H1 (cell line): ENCODE results near the gene COL6A1. TPM values are rescaled to one million over a fixed set of nuclear protein-coding genes. Genes with fewer than 3 reads are reported as not detected.

Experiments
- CTCF ChIA-PET: fragments of 300-600 bp; sonication (Branson Sonifier 250); formaldehyde crosslinking; loops from one replicate; lab custom pipeline; 2021; ENCODE audit not compliant: partially characterized antibody; lab: Charles Lee
- POLR2A ChIA-PET: fragments of 300-600 bp; sonication (Branson Sonifier 250); formaldehyde crosslinking; loops from one replicate; lab custom pipeline; 2021; ENCODE audit warnings: inconsistent platforms; ENCODE audit not compliant: partially characterized antibody; lab: Charles Lee
- DNase-seq, 2 experiments: peaks; one replicate each; pipeline versions ENCODE4 v3.0.0 to v3.0.0-alpha.2; 2010 to 2022; ENCODE audit warnings: low spot score in 2 of 2, low read depth in 1 of 2, mixed read lengths in 1 of 2
- FAIRE-seq: peaks from 2 replicates; lab custom pipeline; 2011; peaks lifted over from hg19 to GRCh38; lab: Jason Lieb, UNC
- H2AFZ ChIP-seq: 2 replicates; pipeline ENCODE4 v1.8.1; 2012; ENCODE audit warnings: low read length, inconsistent platforms
- H2AK5ac ChIP-seq: 2 replicates; pipeline ENCODE4 v1.6.1; 2013; ENCODE audit warnings: low read depth, low read length
- H2BK120ac ChIP-seq: replicated peaks from 2 replicates; pipeline ENCODE3; 2013; ENCODE audit warnings: low read depth, low read length, inconsistent platforms
- H2BK12ac ChIP-seq: 2 replicates; pipeline ENCODE4 v1.6.1; 2013; ENCODE audit warnings: low read depth, low read length
- H2BK15ac ChIP-seq: 2 replicates; pipeline ENCODE4 v1.6.1; 2013; ENCODE audit warnings: low read length
- H2BK20ac ChIP-seq: 2 replicates; pipeline ENCODE4 v1.6.1; 2013; ENCODE audit warnings: low read length
- H2BK5ac ChIP-seq: 2 replicates; pipeline ENCODE4 v1.6.1; 2013; ENCODE audit warnings: low read depth, low read length
- H3K14ac ChIP-seq: 2 replicates; pipeline ENCODE4 v1.6.1; 2013; ENCODE audit warnings: inconsistent platforms; ENCODE audit not compliant: insufficient read length
- H3K18ac ChIP-seq: 2 replicates; pipeline ENCODE4 v1.6.1; 2013; ENCODE audit warnings: low read length; ENCODE audit errors: extremely low read depth
- H3K23ac ChIP-seq: 2 replicates; pipeline ENCODE4 v1.6.1; 2013; ENCODE audit warnings: inconsistent platforms; ENCODE audit not compliant: insufficient read length
- H3K23me2 ChIP-seq: 2 replicates; pipeline ENCODE4 v1.6.1; 2013; ENCODE audit warnings: low read depth, low read length
- H3K27ac ChIP-seq: 2 replicates; pipeline ENCODE4 v1.6.1; 2011; ENCODE audit warnings: low read depth, low read length, inconsistent platforms
- H3K27me3 ChIP-seq, 4 experiments: replicated peaks in 1 of 4; 1 replicate in 1 of 4; 2 replicates in 3 of 4; pipeline versions ENCODE4 v1.6.1 to v1.8.1; 2011 to 2013; ENCODE audit warnings: low read length in 3 of 4, mild to moderate bottlenecking in 3 of 4, inconsistent platforms in 2 of 4, mixed read lengths in 2 of 4, moderate library complexity in 1 of 4; ENCODE audit not compliant: control insufficient read depth in 3 of 4, insufficient read depth in 3 of 4; ENCODE audit errors: extremely low read depth in 1 of 4
- H3K36me3 ChIP-seq, 4 experiments: 2 replicates each; pipeline versions ENCODE4 v1.6.1 to v1.8.1; 2011 to 2013; ENCODE audit warnings: mild to moderate bottlenecking in 4 of 4, low read length in 3 of 4, moderate library complexity in 2 of 4, control low read depth in 1 of 4, inconsistent platforms in 1 of 4; ENCODE audit not compliant: insufficient read depth in 4 of 4, control insufficient read depth in 2 of 4
- H3K4ac ChIP-seq: replicated peaks from 2 replicates; pipeline ENCODE3; 2013; ENCODE audit warnings: low read length, low read depth, mixed read lengths, inconsistent platforms; ENCODE audit not compliant: insufficient read length
- H3K4me1 ChIP-seq, 4 experiments: replicated peaks in 1 of 4; 1 replicate in 1 of 4; 2 replicates in 3 of 4; pipeline versions ENCODE4 v1.6.1 to v1.8.1; 2011 to 2013; ENCODE audit warnings: low read length in 3 of 4, inconsistent platforms in 2 of 4, mixed read lengths in 1 of 4; ENCODE audit not compliant: insufficient read depth in 4 of 4, control insufficient read depth in 3 of 4
- H3K4me2 ChIP-seq, 2 experiments: 2 replicates each; pipeline versions ENCODE4 v1.6.1 to v1.8.1; 2011 to 2013; ENCODE audit warnings: low read depth in 2 of 2, low read length in 2 of 2, control low read depth in 1 of 2, inconsistent platforms in 1 of 2, mild to moderate bottlenecking in 1 of 2; ENCODE audit not compliant: insufficient read depth in 1 of 2
- H3K4me3 ChIP-seq, 4 experiments: fragments of 200-600, 300-600 bp in 1 of 4; sonication (generic), shearing (Covaris generic), sonication (Bioruptor Twin) in 1 of 4; 2 replicates each; pipeline versions ENCODE4 v1.5.1 to v1.8.1; 2011 to 2016; ENCODE audit warnings: low read length in 4 of 4, low read depth in 3 of 4, control low read depth in 2 of 4, inconsistent platforms in 2 of 4, mild to moderate bottlenecking in 2 of 4, mixed read lengths in 1 of 4, moderate library complexity in 1 of 4; ENCODE audit not compliant: insufficient read depth in 2 of 4; ENCODE audit errors: extremely low read depth in 1 of 4
- H3K56ac ChIP-seq: replicated peaks from 2 replicates; pipeline ENCODE3; 2013; ENCODE audit warnings: low read depth, mild to moderate bottlenecking, mixed read lengths, low read length, inconsistent platforms; ENCODE audit not compliant: insufficient read length
- H3K79me1 ChIP-seq: 2 replicates; pipeline ENCODE4 v1.6.1; 2013; ENCODE audit warnings: low read depth, low read length, control low read depth
- H3K79me2 ChIP-seq, 2 experiments: 2 replicates each; pipeline versions ENCODE4 v1.6.1 to v1.8.1; 2012 to 2013; ENCODE audit warnings: low read length in 2 of 2, mild to moderate bottlenecking in 2 of 2, inconsistent platforms in 1 of 2; ENCODE audit not compliant: insufficient read depth in 2 of 2, control insufficient read depth in 1 of 2
- H3K9ac ChIP-seq, 4 experiments: replicated peaks in 1 of 4; 1 replicate in 1 of 4; 2 replicates in 3 of 4; pipeline versions ENCODE4 v1.6.1 to v1.8.1; 2011 to 2013; ENCODE audit warnings: low read depth in 3 of 4, low read length in 3 of 4, control low read depth in 2 of 4, mild to moderate bottlenecking in 2 of 4, moderate library complexity in 2 of 4, inconsistent platforms in 1 of 4; ENCODE audit errors: extremely low read depth in 1 of 4
- H3K9me3 ChIP-seq, 2 experiments: 2 replicates each; pipeline versions ENCODE4 v1.6.1 to v1.8.1; 2012 to 2013; ENCODE audit warnings: mild to moderate bottlenecking in 2 of 2, moderate library complexity in 2 of 2, control low read depth in 1 of 2, inconsistent platforms in 1 of 2, low read depth in 1 of 2, low read length in 1 of 2, mixed read lengths in 1 of 2; ENCODE audit not compliant: insufficient read depth in 2 of 2
- H4K20me1 ChIP-seq, 2 experiments: replicated peaks in 1 of 2; 2 replicates each; pipeline versions ENCODE3 to v1.8.1; 2011 to 2013; ENCODE audit warnings: inconsistent platforms in 2 of 2, low read length in 2 of 2, mild to moderate bottlenecking in 1 of 2; ENCODE audit not compliant: insufficient read depth in 2 of 2, control insufficient read depth in 1 of 2
- H4K5ac ChIP-seq: 2 replicates; pipeline ENCODE4 v1.6.1; 2013; ENCODE audit warnings: low read length, low read depth, mixed read lengths, inconsistent platforms; ENCODE audit not compliant: insufficient read length
- H4K8ac ChIP-seq: 2 replicates; pipeline ENCODE4 v1.8.0; 2013; ENCODE audit warnings: mild to moderate bottlenecking, moderate library complexity, low read length, inconsistent platforms; ENCODE audit not compliant: insufficient read depth; ENCODE audit errors: extremely low read depth
- H4K91ac ChIP-seq: replicated peaks from 2 replicates; pipeline ENCODE3; 2013; ENCODE audit warnings: low read length, mixed read lengths, inconsistent platforms; ENCODE audit not compliant: insufficient read length
- BACH1 ChIP-seq: IDR thresholded peaks from 2 replicates; pipeline ENCODE4 v1.6.1; 2012; ENCODE audit warnings: low read length, improper control_type of control experiment
- BCL11A ChIP-seq, 2 experiments: IDR thresholded peaks; one replicate each; pipeline ENCODE4 v1.6.1; 2011; ENCODE audit warnings: low read depth in 2 of 2, low read length in 2 of 2, mild to moderate bottlenecking in 2 of 2
- CBX5 ChIP-seq: fragments of 300-800, 300-1000 bp; sonication (generic); IDR thresholded peaks from 2 replicates; pipeline ENCODE4 v1.7.1; 2016; ENCODE audit warnings: antibody characterized with exemption, low read length, low read depth
- CBX8 ChIP-seq: fragments of 300-800, 300-1000 bp; sonication (generic); IDR thresholded peaks from 2 replicates; pipeline ENCODE4 v1.7.1; 2016; ENCODE audit warnings: low read depth, low read length, borderline replicate concordance
- CEBPB ChIP-seq: IDR thresholded peaks from 2 replicates; pipeline ENCODE4 v1.6.1; 2012; ENCODE audit warnings: low read depth, low read length
- JUND ChIP-seq: IDR thresholded peaks from 2 replicates; pipeline ENCODE4 v1.6.1; 2011; ENCODE audit warnings: mild to moderate bottlenecking, improper control_type of control experiment, low read length
- NANOG ChIP-seq: IDR thresholded peaks from 2 replicates; pipeline ENCODE4 v1.6.1; 2011; ENCODE audit warnings: low read length, low read depth, mild to moderate bottlenecking, inconsistent platforms; ENCODE audit not compliant: insufficient read depth, poor library complexity, severe bottlenecking
- POLR2A ChIP-seq, 2 experiments: IDR thresholded peaks; 1 replicate in 1 of 2; 2 replicates in 1 of 2; pipeline ENCODE4 v1.6.1; 2011; ENCODE audit warnings: low read depth in 2 of 2, low read length in 2 of 2, mild to moderate bottlenecking in 2 of 2; ENCODE audit errors: control extremely low read depth in 1 of 2
- POU5F1 ChIP-seq: IDR thresholded peaks from 2 replicates; pipeline ENCODE4 v1.6.1; 2011; ENCODE audit warnings: low read depth, mild to moderate bottlenecking, low read length, moderate library complexity
- SAP30 ChIP-seq: fragments of 300-600 bp; sonication (generic); IDR thresholded peaks from 2 replicates; pipeline ENCODE4 v1.7.1; 2012; ENCODE audit warnings: low read length, moderate library complexity, mild to moderate bottlenecking, inconsistent platforms; ENCODE audit not compliant: insufficient read depth, insufficient replicate concordance
- SIX5 ChIP-seq: IDR thresholded peaks from 2 replicates; pipeline ENCODE4 v1.6.1; 2011; ENCODE audit warnings: mild to moderate bottlenecking, low read depth, low read length
- TAF1 ChIP-seq: IDR thresholded peaks from 2 replicates; pipeline ENCODE4 v1.6.1; 2011; ENCODE audit warnings: mild to moderate bottlenecking, low read depth, low read length
- TEAD4 ChIP-seq: IDR thresholded peaks from 2 replicates; pipeline ENCODE4 v1.6.1; 2012; ENCODE audit warnings: low read depth, low read length, inconsistent platforms, mixed read lengths
- YY1 ChIP-seq: IDR thresholded peaks from 2 replicates; pipeline ENCODE4 v1.6.1; 2011; ENCODE audit warnings: low read depth, mild to moderate bottlenecking, low read length
- WGBS, 2 experiments: shearing (Covaris generic) in 1 of 2; methylation state at CpG; one replicate each; pipeline versions ENCODE4 v1.1.6 to v1.1.7; 2013 to 2015; ENCODE audit warnings: low lambda C conversion rate in 2 of 2, mixed read lengths in 2 of 2, inconsistent platforms in 1 of 2, low coverage in 1 of 2, missing lambda C conversion rate in 1 of 2; ENCODE audit not compliant: insufficient replicate concordance in 2 of 2, insufficient coverage in 1 of 2, insufficient read length in 1 of 2; ENCODE audit errors: extremely low coverage in 1 of 2, missing lambda C conversion rate in 1 of 2; 5-methylcytosine and 5-hydroxymethylcytosine counted together
- polyA plus RNA-seq, 7 experiments: library from polyadenylated mRNA; depleted of rRNA in 3 of 7; stranded (reverse) in 5 of 7; unstranded in 2 of 7; fragments of >200 nt in 5 of 7; fragments of 200-250 nt in 2 of 7; gene quantifications; 1 replicate in 5 of 7; 2 replicates in 1 of 7; 4 replicates in 1 of 7; pipeline versions ENCODE4 v1.2.1 to v1.2.3, GENCODE V29; 2011 to 2013; ENCODE audit warnings: missing spikeins in 2 of 7, mixed read lengths in 2 of 7
- total RNA-seq: library from RNA; stranded (reverse); fragmentation: NEBNext Ultra II Directional; extraction: Animal tissue kit (Norgen Biotek cat#: 25700); gene quantifications from 2 replicates; pipeline ENCODE4 v1.2.1, GENCODE V29; 2021
- TF ChIP-seq, protein P1 (sequence below): IDR thresholded peaks from 2 replicates; pipeline ENCODE4 v1.6.1; 2012; ENCODE audit warnings: inconsistent platforms

COL6A1 gene
- total and polyA plus RNA-seq, 2 of the 8 experiments (the other 6 are each of a cell fraction or from before 2014, with no cell fraction given) = 100 to 115 TPM

DNA sequence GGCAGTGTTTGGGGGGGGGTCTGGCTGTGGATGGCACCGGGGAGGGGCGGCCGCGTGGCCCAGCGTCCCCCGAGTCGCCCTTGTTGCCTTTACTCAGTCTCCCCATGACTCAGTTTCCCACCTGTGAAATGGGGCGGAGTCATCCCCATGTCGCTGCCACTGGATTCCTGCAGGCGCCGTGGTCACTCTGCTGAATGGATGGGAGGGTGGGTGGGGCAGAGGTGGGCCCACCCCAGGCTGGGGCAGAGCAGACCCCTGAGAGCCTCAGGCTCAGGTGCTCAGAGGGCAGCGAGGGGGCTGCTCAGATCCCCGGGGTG lies 2.0 kb downstream of the COL6A1 start:
- DNase-seq (no peak), FAIRE-seq (no peak)
- Histone ChIP-seq H3K79me1 (peaks cover 4% of the 10 kb centered on the region; the same call in 1 of the 2 replicates), H2BK20ac (no peak overlapping the region), H3K4me1 (peaks cover 0 to 13% (median 9%) of the 10 kb centered on the region in 4 experiments; a peak in 6 of 7 replicates), H2AK5ac (no peak overlapping the region), H4K20me1 (peaks cover 0 to 9% of the 10 kb centered on the region in 2 experiments), H2BK15ac (no peak overlapping the region), H3K18ac (no peak overlapping the region), H4K8ac (no peak overlapping the region), H3K9me3 (no peaks in the 10 kb centered on the region), H3K9ac (no peak overlapping the region), H3K56ac (no peak overlapping the region), H3K4ac (no peak overlapping the region), H3K23me2 (peaks cover 14% of the 10 kb centered on the region; the same call in 1 of the 2 replicates), H3K36me3 (peaks cover 0 to 32% (median 12%) of the 10 kb centered on the region in 4 experiments; a peak in 5 of 8 replicates), H3K27ac (no peak overlapping the region), H4K5ac (no peak overlapping the region), H2BK12ac (no peak overlapping the region), H3K4me3 (no peak overlapping the region), H2BK5ac (no peak overlapping the region), H2AFZ (no peak overlapping the region), H3K23ac (no peak overlapping the region), H3K79me2 (0 out of 4 replicates have a peak, but pooled peaks cover 0 to 4% of the 10 kb centered on the region in 2 experiments), H3K14ac (no peak overlapping the region), H4K91ac (no peak overlapping the region), H3K27me3 (peaks cover 0 to 18% (median 5%) of the 10 kb centered on the region in 4 experiments; a peak in 4 of 7 replicates), H2BK120ac (no peak overlapping the region), H3K4me2 (peak overlapping the region; percentile 68 to 99; a peak in 2 of 4 replicates)
- ChIA-PET POLR2A (no interaction called here), CTCF (no interaction called here)
- WGBS, 2 experiments = 90% methylated on average over 2 of the region's 13 CpGs; no CpG with 5 or more reads in 1 of the 2 experiments
- TF ChIP-seq YY1 = no peak
- TF ChIP-seq, protein P1, sequence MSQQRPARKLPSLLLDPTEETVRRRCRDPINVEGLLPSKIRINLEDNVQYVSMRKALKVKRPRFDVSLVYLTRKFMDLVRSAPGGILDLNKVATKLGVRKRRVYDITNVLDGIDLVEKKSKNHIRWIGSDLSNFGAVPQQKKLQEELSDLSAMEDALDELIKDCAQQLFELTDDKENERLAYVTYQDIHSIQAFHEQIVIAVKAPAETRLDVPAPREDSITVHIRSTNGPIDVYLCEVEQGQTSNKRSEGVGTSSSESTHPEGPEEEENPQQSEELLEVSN = no peak
- no peak for TF ChIP-seq POU5F1
- TF ChIP-seq CEBPB = no peak
- no peak for TF ChIP-seq BCL11A (IDR thresholded peaks at IDR 0.05; ENCODE audit: low read depth in 2 of 2, low read length in 2 of 2)
- TF ChIP-seq JUND = no peak
- no peak for TF ChIP-seq CBX5
- no peak for TF ChIP-seq SIX5
- no peak for TF ChIP-seq SAP30
- TF ChIP-seq TEAD4 = no peak
- no peak for TF ChIP-seq CBX8
- TF ChIP-seq BACH1 = no peak
- no peak for TF ChIP-seq POLR2A (IDR thresholded peaks at IDR 0.05; ENCODE audit: control extremely low read depth in 1 of 2, low read depth in 2 of 2, low read length in 2 of 2)
- TF ChIP-seq TAF1 = no peak
- TF ChIP-seq NANOG = no peak
